C4-2B (cell line): ENCODE measurements around the gene TMEM139.

Source experiments
- CTCF ChIP-seq: fragments of 450-650 bp; conservative IDR thresholded peaks from 2 replicates; pipeline ENCODE4 v1.5.1; 2017; ENCODE audit warnings: mild to moderate bottlenecking
- ZFX ChIP-seq: fragments of 450-650 bp; IDR thresholded peaks from 2 replicates; pipeline ENCODE4 v1.6.1; 2017

- no peak for TF ChIP-seq CTCF
- no peak for TF ChIP-seq ZFX
Observed at GRCh38 chr7:143245123-143245522, 39.6 kb upstream of the TMEM139 start.
